K562 (cell line): Measurements from ENCODE around the gene ADAMTS2.

Experiments used
- GTF2F1 ChIP-seq: IDR thresholded peaks from 2 replicates; pipeline ENCODE4 v1.6.1; 2011; ENCODE audit warnings: low read depth, low read length, improper control_type of control experiment
- MAFK ChIP-seq: IDR thresholded peaks from 2 replicates; pipeline ENCODE4 v1.6.1; 2011; ENCODE audit warnings: low read length, improper control_type of control experiment
- POLR2AphosphoS5 ChIP-seq: IDR thresholded peaks from 2 replicates; pipeline ENCODE4 v1.6.1; 2011; ENCODE audit warnings: mild to moderate bottlenecking, low read depth, low read length, moderate library complexity; ENCODE audit not compliant: control insufficient read depth, insufficient read depth
- PRDM10 ChIP-seq: fragments of 450-650 bp; IDR thresholded peaks from 2 replicates; pipeline ENCODE4 v1.6.1; 2018; ENCODE audit not compliant: partially characterized antibody
- SMAD3 ChIP-seq: fragments of 450-650 bp; formaldehyde crosslinking; conservative IDR thresholded peaks from 2 replicates; pipeline ENCODE4 v1.4.0; 2020; ENCODE audit warnings: mild to moderate bottlenecking
- TCF7 ChIP-seq: sonication (generic); IDR thresholded peaks from 2 replicates; pipeline ENCODE4 v1.6.1; 2016; ENCODE audit warnings: antibody characterized with exemption, borderline replicate concordance
- ZNF354B ChIP-seq: fragments of 250-450 bp; sonication (Bioruptor Pico); IDR thresholded peaks from 2 replicates; pipeline ENCODE4 v1.4.0; 2020
- ZNF780A ChIP-seq: fragments of 250-450 bp; sonication (Bioruptor Pico); IDR thresholded peaks from 2 replicates; pipeline ENCODE4 v1.5.0; 2021; ENCODE audit warnings: mild to moderate bottlenecking
- TF ChIP-seq, protein P1 (sequence below), 2 experiments: fragments of 450-650 bp; IDR thresholded peaks; 2 replicates each; pipeline ENCODE4 v1.6.1; 2018; ENCODE audit warnings: mild to moderate bottlenecking in 2 of 2, low read depth in 1 of 2; ENCODE audit not compliant: partially characterized antibody in 2 of 2

DNA sequence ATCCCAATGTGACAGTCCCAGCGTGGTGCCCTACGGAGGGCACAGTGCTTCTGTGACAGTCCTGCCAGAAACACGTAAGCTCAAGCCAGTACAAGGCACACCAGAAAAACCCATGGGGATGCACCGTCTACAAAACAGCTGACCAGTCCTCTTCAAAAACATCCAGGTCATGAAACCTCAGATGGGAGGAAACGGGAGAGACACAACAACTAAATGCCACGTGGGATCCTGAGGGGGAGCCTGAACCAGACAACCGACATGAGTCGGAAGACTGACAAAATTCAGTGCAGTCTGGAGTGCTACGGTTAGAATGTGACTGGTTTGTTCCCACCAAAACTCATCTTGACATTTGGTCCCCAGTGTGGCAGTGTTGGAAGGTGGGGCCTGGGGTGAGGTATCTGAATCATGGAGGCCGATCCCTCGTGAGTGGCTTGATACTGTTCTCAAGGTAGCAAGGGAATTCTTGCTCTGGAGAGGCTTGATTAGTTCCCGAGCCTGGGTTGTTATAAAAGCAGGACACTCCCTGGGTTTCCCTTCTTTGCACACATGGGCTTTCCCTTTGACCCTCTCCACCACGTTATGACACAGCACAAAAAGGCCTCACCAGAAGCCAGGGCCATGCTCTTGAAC is 55.4 kb downstream of the ADAMTS2 start:
- TF ChIP-seq ZNF354B, result no peak
- TF ChIP-seq PRDM10, result no peak
- no peak for TF ChIP-seq TCF7
- no peak for TF ChIP-seq MAFK
- no peak for TF ChIP-seq ZNF780A (CRISPR knock-in tag)
- no peak for TF ChIP-seq SMAD3 (CRISPR knock-in tag)
- TF ChIP-seq POLR2AphosphoS5, result no peak
- TF ChIP-seq, protein P1, sequence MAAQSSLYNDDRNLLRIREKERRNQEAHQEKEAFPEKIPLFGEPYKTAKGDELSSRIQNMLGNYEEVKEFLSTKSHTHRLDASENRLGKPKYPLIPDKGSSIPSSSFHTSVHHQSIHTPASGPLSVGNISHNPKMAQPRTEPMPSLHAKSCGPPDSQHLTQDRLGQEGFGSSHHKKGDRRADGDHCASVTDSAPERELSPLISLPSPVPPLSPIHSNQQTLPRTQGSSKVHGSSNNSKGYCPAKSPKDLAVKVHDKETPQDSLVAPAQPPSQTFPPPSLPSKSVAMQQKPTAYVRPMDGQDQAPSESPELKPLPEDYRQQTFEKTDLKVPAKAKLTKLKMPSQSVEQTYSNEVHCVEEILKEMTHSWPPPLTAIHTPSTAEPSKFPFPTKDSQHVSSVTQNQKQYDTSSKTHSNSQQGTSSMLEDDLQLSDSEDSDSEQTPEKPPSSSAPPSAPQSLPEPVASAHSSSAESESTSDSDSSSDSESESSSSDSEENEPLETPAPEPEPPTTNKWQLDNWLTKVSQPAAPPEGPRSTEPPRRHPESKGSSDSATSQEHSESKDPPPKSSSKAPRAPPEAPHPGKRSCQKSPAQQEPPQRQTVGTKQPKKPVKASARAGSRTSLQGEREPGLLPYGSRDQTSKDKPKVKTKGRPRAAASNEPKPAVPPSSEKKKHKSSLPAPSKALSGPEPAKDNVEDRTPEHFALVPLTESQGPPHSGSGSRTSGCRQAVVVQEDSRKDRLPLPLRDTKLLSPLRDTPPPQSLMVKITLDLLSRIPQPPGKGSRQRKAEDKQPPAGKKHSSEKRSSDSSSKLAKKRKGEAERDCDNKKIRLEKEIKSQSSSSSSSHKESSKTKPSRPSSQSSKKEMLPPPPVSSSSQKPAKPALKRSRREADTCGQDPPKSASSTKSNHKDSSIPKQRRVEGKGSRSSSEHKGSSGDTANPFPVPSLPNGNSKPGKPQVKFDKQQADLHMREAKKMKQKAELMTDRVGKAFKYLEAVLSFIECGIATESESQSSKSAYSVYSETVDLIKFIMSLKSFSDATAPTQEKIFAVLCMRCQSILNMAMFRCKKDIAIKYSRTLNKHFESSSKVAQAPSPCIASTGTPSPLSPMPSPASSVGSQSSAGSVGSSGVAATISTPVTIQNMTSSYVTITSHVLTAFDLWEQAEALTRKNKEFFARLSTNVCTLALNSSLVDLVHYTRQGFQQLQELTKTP (IDR thresholded peaks at IDR 0.05; ENCODE audit: low read depth in 1 of 2, partially characterized antibody in 2 of 2), result no peak
- TF ChIP-seq GTF2F1, result no peak
